Measurements from ENCODE around the gene SSUH2.
A peak's percentile ranks its signal among the peaks of the same experiment; 100 is the strongest.

SSUH2 gene

GRCh38 chr3:8640223-8640622 lies 4.4 kb downstream of the SSUH2 start:
- no peak for DNase-seq (ENCODE audit: low spot score)

GRCh38 chr3:8639659-8640000 lies 5.0 kb downstream of the SSUH2 start:
- no peak for DNase-seq (ENCODE audit: low spot score)

- DNase-seq (ENCODE audit: low spot score) = no peak
These were observed 5.5 kb downstream of the SSUH2 start for GRCh38 chr3:8638994-8639658.

GRCh38 chr3:8637348-8637747 lies 7.2 kb downstream of the SSUH2 start:
- no peak for DNase-seq (ENCODE audit: low spot score)

- DNase-seq (ENCODE audit: low spot score) = no peak
These were observed 9.0 kb downstream of the SSUH2 start for GRCh38 chr3:8635631-8636030.

GRCh38 chr3:8635125-8635524 lies 9.5 kb downstream of the SSUH2 start:
- no peak for DNase-seq (ENCODE audit: low spot score)

- no peak for DNase-seq (ENCODE audit: low spot score)
These were observed 12.0 kb downstream of the SSUH2 start for GRCh38 chr3:8632402-8633237.

- DNase-seq (ENCODE audit: low spot score) = no peak
These were observed 12.9 kb downstream of the SSUH2 start for GRCh38 chr3:8631661-8632060.

- DNase-seq (ENCODE audit: low spot score) = peak; percentile 92
These were observed 15.2 kb downstream of the SSUH2 start for GRCh38 chr3:8629151-8630021.

- DNase-seq (ENCODE audit: low spot score) = no peak
These were observed 16.6 kb downstream of the SSUH2 start for GRCh38 chr3:8627949-8628348.

GRCh38 chr3:8627201-8627940 lies 17.2 kb downstream of the SSUH2 start:
- DNase-seq (ENCODE audit: low spot score) = no peak

GRCh38 chr3:8625991-8626390 lies 18.6 kb downstream of the SSUH2 start:
- DNase-seq (ENCODE audit: low spot score) = peak; percentile 80

GRCh38 chr3:8624612-8625011 lies 20.0 kb downstream of the SSUH2 start:
- DNase-seq (ENCODE audit: low spot score) = no peak

GRCh38 chr3:8623741-8624140 lies 20.9 kb downstream of the SSUH2 start:
- DNase-seq (ENCODE audit: low spot score) = no peak

GRCh38 chr3:8622873-8623691 lies 21.5 kb downstream of the SSUH2 start:
- DNase-seq (ENCODE audit: low spot score) = peak; percentile 89

GRCh38 chr3:8621872-8622271 lies 22.7 kb downstream of the SSUH2 start:
- peak; percentile 92 for DNase-seq (ENCODE audit: low spot score)

GRCh38 chr3:8621141-8621540 lies 23.5 kb downstream of the SSUH2 start:
- DNase-seq (ENCODE audit: low spot score) = no peak

GRCh38 chr3:8619548-8619947 lies 25.1 kb downstream of the SSUH2 start:
- DNase-seq (ENCODE audit: low spot score) = peak; percentile 51

GRCh38 chr3:8618950-8619349 lies 25.6 kb downstream of the SSUH2 start:
- no peak for DNase-seq (ENCODE audit: low spot score)

GRCh38 chr3:8617921-8618320 lies 26.7 kb downstream of the SSUH2 start:
- no peak for DNase-seq (ENCODE audit: low spot score)

GRCh38 chr3:8610951-8611350 lies 33.6 kb downstream of the SSUH2 start:
- no peak for DNase-seq (ENCODE audit: low spot score)

Data from hepatic stellate cell (primary cell).